HL-60 (cell line): ENCODE data around the gene SLC35F3.

Experiments used
- POLR2AphosphoS5 ChIP-seq: IDR thresholded peaks from 2 replicates; pipeline ENCODE4 v1.6.1; 2012; ENCODE audit warnings: low read depth
- TF ChIP-seq, protein P1 (sequence below): IDR thresholded peaks from one replicate; pipeline ENCODE4 v1.5.1; 2011; ENCODE audit warnings: low read length, control low read depth, inconsistent platforms; ENCODE audit not compliant: insufficient read depth
- TF ChIP-seq, protein P2 (sequence below): IDR thresholded peaks from 2 replicates; pipeline ENCODE4 v1.6.1; 2012; ENCODE audit warnings: low read depth; ENCODE audit not compliant: insufficient replicate concordance

DNA sequence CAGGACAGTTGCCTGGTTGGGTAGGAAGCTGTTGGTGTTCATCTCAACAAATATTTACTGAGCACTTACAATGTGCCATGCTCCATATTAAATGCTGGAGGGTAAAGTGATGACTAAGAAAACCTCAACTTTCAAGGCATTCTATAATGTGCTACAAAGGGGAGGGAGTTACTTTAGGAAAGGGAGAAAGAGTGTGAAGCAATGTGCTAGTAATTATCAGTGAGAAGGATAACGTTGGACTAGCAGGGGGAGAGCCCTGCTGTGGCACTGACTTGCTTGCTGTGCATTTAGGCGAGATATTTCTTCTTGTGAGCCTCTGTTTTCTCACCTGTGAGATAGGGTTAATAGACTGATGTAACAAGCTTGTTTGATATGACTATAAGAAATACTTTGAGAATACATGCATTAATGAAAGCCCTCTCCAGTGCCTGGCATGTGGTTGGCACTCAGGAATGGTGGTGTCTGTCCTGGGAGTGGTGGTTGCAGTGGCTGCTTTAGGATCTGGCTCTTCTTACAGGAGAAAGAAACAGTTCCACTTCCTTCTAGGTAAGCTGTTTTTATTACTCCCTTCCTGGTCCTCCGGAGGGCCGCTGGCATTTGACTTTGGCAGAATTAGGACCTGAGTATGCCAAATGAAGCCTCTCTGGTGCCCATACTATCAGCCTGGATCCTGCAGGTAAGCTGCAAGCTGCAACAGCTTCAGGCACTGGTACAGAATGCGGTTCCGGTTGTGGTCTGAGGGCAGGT, 357.7 kb downstream of the SLC35F3 start:
- TF ChIP-seq, protein P1, sequence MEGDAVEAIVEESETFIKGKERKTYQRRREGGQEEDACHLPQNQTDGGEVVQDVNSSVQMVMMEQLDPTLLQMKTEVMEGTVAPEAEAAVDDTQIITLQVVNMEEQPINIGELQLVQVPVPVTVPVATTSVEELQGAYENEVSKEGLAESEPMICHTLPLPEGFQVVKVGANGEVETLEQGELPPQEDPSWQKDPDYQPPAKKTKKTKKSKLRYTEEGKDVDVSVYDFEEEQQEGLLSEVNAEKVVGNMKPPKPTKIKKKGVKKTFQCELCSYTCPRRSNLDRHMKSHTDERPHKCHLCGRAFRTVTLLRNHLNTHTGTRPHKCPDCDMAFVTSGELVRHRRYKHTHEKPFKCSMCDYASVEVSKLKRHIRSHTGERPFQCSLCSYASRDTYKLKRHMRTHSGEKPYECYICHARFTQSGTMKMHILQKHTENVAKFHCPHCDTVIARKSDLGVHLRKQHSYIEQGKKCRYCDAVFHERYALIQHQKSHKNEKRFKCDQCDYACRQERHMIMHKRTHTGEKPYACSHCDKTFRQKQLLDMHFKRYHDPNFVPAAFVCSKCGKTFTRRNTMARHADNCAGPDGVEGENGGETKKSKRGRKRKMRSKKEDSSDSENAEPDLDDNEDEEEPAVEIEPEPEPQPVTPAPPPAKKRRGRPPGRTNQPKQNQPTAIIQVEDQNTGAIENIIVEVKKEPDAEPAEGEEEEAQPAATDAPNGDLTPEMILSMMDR: no peak
- TF ChIP-seq, protein P2, sequence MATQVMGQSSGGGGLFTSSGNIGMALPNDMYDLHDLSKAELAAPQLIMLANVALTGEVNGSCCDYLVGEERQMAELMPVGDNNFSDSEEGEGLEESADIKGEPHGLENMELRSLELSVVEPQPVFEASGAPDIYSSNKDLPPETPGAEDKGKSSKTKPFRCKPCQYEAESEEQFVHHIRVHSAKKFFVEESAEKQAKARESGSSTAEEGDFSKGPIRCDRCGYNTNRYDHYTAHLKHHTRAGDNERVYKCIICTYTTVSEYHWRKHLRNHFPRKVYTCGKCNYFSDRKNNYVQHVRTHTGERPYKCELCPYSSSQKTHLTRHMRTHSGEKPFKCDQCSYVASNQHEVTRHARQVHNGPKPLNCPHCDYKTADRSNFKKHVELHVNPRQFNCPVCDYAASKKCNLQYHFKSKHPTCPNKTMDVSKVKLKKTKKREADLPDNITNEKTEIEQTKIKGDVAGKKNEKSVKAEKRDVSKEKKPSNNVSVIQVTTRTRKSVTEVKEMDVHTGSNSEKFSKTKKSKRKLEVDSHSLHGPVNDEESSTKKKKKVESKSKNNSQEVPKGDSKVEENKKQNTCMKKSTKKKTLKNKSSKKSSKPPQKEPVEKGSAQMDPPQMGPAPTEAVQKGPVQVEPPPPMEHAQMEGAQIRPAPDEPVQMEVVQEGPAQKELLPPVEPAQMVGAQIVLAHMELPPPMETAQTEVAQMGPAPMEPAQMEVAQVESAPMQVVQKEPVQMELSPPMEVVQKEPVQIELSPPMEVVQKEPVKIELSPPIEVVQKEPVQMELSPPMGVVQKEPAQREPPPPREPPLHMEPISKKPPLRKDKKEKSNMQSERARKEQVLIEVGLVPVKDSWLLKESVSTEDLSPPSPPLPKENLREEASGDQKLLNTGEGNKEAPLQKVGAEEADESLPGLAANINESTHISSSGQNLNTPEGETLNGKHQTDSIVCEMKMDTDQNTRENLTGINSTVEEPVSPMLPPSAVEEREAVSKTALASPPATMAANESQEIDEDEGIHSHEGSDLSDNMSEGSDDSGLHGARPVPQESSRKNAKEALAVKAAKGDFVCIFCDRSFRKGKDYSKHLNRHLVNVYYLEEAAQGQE: no peak
- TF ChIP-seq POLR2AphosphoS5: no peak
